CD14-positive monocyte (primary cell): ENCODE data around the gene IVNS1ABP. TPM values are rescaled to one million over a fixed set of nuclear protein-coding genes. Genes with fewer than 3 reads are reported as not detected.

ENCODE experiments used
- DNase-seq, 3 donors: peaks; one replicate each; pipeline ENCODE4 v3.0.0-alpha.2; 2011 to 2022
- H2AFZ ChIP-seq: 2 replicates; pipeline ENCODE4 v1.6.0; 2012; ENCODE audit warnings: mild to moderate bottlenecking, low read depth, low read length, inconsistent platforms; ENCODE audit not compliant: insufficient read depth, poor library complexity, severe bottlenecking
- H3K27ac ChIP-seq, 2 donors: 1 replicate in 1 of 2; 2 replicates in 1 of 2; pipeline ENCODE4 v1.5.1; 2012 to 2013; ENCODE audit warnings: low read length in 2 of 2, control low read depth in 1 of 2, inconsistent platforms in 1 of 2, low read depth in 1 of 2, mild to moderate bottlenecking in 1 of 2
- H3K27me3 ChIP-seq, 2 donors: one replicate each; pipeline versions ENCODE4 v1.6.0 to v1.6.1; 2011 to 2013; ENCODE audit warnings: low read length in 2 of 2; ENCODE audit not compliant: control insufficient read depth in 2 of 2, insufficient read depth in 2 of 2
- H3K36me3 ChIP-seq, 2 donors: replicated peaks in 1 of 2; 1 replicate in 1 of 2; 2 replicates in 1 of 2; pipeline versions ENCODE4 v1.5.1 to v1.6.1; 2012 to 2013; ENCODE audit warnings: low read length in 2 of 2, control low read depth in 1 of 2, inconsistent platforms in 1 of 2, mild to moderate bottlenecking in 1 of 2; ENCODE audit not compliant: insufficient read depth in 2 of 2, control insufficient read depth in 1 of 2
- H3K4me1 ChIP-seq, 2 donors: 1 replicate in 1 of 2; 2 replicates in 1 of 2; pipeline versions ENCODE4 v1.5.1 to v1.6.1; 2012 to 2013; ENCODE audit warnings: low read length in 2 of 2, control low read depth in 1 of 2, inconsistent platforms in 1 of 2, mild to moderate bottlenecking in 1 of 2, moderate library complexity in 1 of 2; ENCODE audit not compliant: insufficient read depth in 2 of 2, control insufficient read depth in 1 of 2
- H3K4me2 ChIP-seq: replicated peaks from 2 replicates; pipeline ENCODE3; 2012; ENCODE audit warnings: low read length, moderate library complexity, mild to moderate bottlenecking; ENCODE audit not compliant: poor library complexity, severe bottlenecking; ENCODE audit errors: extremely low read depth
- H3K4me3 ChIP-seq, 3 experiments: fragments of 200-600 bp in 1 of 3; sonication (generic) in 1 of 3; replicated peaks in 1 of 3; 1 replicate in 2 of 3; 2 replicates in 1 of 3; pipeline ENCODE4 v1.5.1; 2011 to 2013; ENCODE audit warnings: low read length in 3 of 3, mild to moderate bottlenecking in 3 of 3, control low read depth in 2 of 3, low read depth in 2 of 3, inconsistent platforms in 1 of 3, moderate library complexity in 1 of 3
- H3K79me2 ChIP-seq: 2 replicates; pipeline ENCODE4 v1.6.0; 2012; ENCODE audit warnings: mild to moderate bottlenecking, control low read depth, inconsistent platforms, low read length, moderate library complexity; ENCODE audit not compliant: insufficient read depth
- H3K9ac ChIP-seq: 2 replicates; pipeline ENCODE4 v1.6.0; 2017; ENCODE audit warnings: low read length, mild to moderate bottlenecking; ENCODE audit not compliant: insufficient read depth, poor library complexity, severe bottlenecking
- H3K9me3 ChIP-seq, 2 donors: replicated peaks in 1 of 2; 1 replicate in 1 of 2; 2 replicates in 1 of 2; pipeline versions ENCODE4 v1.5.1 to v1.6.1; 2012 to 2013; ENCODE audit warnings: low read length in 2 of 2, control low read depth in 1 of 2; ENCODE audit not compliant: control insufficient read depth in 1 of 2, insufficient read depth in 1 of 2
- H4K20me1 ChIP-seq: 2 replicates; pipeline ENCODE4 v1.6.0; 2012; ENCODE audit warnings: mild to moderate bottlenecking, low read length, control low read depth, moderate library complexity; ENCODE audit not compliant: insufficient read depth
- H3K27ac Mint-ChIP-seq, 7 donors: one replicate each; pipeline ENCODE4 v1.8.0; 2020; ENCODE audit warnings: mild to moderate bottlenecking in 7 of 7, mixed read lengths in 7 of 7, moderate library complexity in 6 of 7, inconsistent platforms in 2 of 7
- H3K27me3 Mint-ChIP-seq, 3 donors: one replicate each; pipeline ENCODE4 v1.8.0; 2021 to 2022; ENCODE audit warnings: low read depth in 3 of 3, mild to moderate bottlenecking in 3 of 3, mixed read lengths in 3 of 3, moderate library complexity in 3 of 3, inconsistent platforms in 1 of 3
- H3K36me3 Mint-ChIP-seq, 2 donors: one replicate each; pipeline ENCODE4 v1.8.0; 2020; ENCODE audit warnings: mixed read lengths in 2 of 2, inconsistent platforms in 1 of 2, mild to moderate bottlenecking in 1 of 2
- H3K4me1 Mint-ChIP-seq: one replicate; pipeline ENCODE4 v1.8.0; 2020; ENCODE audit warnings: mild to moderate bottlenecking, mixed read lengths
- H3K4me3 Mint-ChIP-seq, 2 donors: one replicate each; pipeline ENCODE4 v1.8.0; 2020; ENCODE audit warnings: mild to moderate bottlenecking in 2 of 2, mixed read lengths in 2 of 2, moderate library complexity in 1 of 2
- H3K9me3 Mint-ChIP-seq, 7 donors: one replicate each; pipeline ENCODE4 v1.8.0; 2020 to 2022; ENCODE audit warnings: mixed read lengths in 7 of 7, mild to moderate bottlenecking in 6 of 7, moderate library complexity in 6 of 7, inconsistent platforms in 2 of 7
- WGBS: methylation state at CpG from one replicate; pipeline ENCODE4 v1.1.5; 2013; ENCODE audit warnings: missing lambda C conversion rate; ENCODE audit not compliant: insufficient coverage; 5-methylcytosine and 5-hydroxymethylcytosine counted together
- intact Hi-C, 2 donors: fragments of 100-400 bp; cut with micrococcal nuclease; formaldehyde crosslinking; loops; one replicate each; pipeline versions ENCODE4 v1.15.0 to v1.15.1; 2023
- polyA plus RNA-seq, 3 donors: library from polyadenylated mRNA; depleted of rRNA in 1 of 3; unstranded in 2 of 3; stranded (reverse) in 1 of 3; fragments of 300-500 nt in 2 of 3; fragments of >200 nt in 1 of 3; fragmentation: Illumina TruSeq in 2 of 3; gene quantifications; 1 replicate in 2 of 3; 2 replicates in 1 of 3; pipeline ENCODE4 v1.2.3, GENCODE V29; 2012 to 2021
- TF ChIP-seq, protein P1 (sequence below): fragments of 200-600 bp; IDR thresholded peaks from one replicate; pipeline ENCODE4 v1.8.0; 2022; ENCODE audit warnings: antibody characterized with exemption, mild to moderate bottlenecking

IVNS1ABP gene
- polyA plus RNA-seq, 3 donors = 50.9 to 97.7 (median 69.2) TPM

DNA sequence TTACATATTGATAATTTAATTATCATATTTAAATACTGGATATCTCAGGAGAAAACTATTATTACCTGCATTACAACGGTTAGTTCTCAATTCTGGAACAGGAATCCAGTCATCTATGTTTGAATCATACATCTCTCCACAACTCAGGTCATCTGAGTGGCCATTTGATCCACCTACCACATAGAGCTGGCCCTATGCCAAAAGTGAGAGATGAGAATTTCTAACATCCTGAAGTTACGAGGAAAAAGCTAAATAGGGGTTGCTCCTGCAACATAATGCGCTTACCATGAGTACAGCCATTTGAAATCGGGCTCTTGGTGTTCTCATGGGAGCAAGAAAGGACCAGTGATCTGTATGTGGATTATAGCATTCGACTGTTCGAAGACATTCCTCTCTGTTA, 16.9 kb downstream of the IVNS1ABP start:
- no peaks in the 10 kb centered on the region for H3K27me3 ChIP-seq
- no peak overlapping the region for H3K4me2 ChIP-seq
- no peak overlapping the region for H2AFZ ChIP-seq
- H3K36me3 ChIP-seq = peaks cover 98 to 100% of the 10 kb centered on the region in 2 donors
- WGBS = 96% methylated on average over 3 of the region's 6 CpGs
- no peak overlapping the region for H3K27ac ChIP-seq
- intact Hi-C loops = no loop called here
- H3K79me2 ChIP-seq = peaks cover 6% of the 10 kb centered on the region
- TF ChIP-seq, protein P1, sequence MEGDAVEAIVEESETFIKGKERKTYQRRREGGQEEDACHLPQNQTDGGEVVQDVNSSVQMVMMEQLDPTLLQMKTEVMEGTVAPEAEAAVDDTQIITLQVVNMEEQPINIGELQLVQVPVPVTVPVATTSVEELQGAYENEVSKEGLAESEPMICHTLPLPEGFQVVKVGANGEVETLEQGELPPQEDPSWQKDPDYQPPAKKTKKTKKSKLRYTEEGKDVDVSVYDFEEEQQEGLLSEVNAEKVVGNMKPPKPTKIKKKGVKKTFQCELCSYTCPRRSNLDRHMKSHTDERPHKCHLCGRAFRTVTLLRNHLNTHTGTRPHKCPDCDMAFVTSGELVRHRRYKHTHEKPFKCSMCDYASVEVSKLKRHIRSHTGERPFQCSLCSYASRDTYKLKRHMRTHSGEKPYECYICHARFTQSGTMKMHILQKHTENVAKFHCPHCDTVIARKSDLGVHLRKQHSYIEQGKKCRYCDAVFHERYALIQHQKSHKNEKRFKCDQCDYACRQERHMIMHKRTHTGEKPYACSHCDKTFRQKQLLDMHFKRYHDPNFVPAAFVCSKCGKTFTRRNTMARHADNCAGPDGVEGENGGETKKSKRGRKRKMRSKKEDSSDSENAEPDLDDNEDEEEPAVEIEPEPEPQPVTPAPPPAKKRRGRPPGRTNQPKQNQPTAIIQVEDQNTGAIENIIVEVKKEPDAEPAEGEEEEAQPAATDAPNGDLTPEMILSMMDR = no peak
- no peak for DNase-seq
- Mint-ChIP-seq H3K4me1 (no peaks in the 10 kb centered on the region), H3K4me3 (no peak overlapping the region), H3K27me3 (no peaks in the 10 kb centered on the region), H3K36me3 (peaks cover 80 to 88% of the 10 kb centered on the region in 2 donors), H3K27ac (no peak overlapping the region), H3K9me3 (no peaks in the 10 kb centered on the region)
- no peak overlapping the region for H3K9ac ChIP-seq
- no peak overlapping the region for H3K4me3 ChIP-seq
- H4K20me1 ChIP-seq = peaks cover 63% of the 10 kb centered on the region
- no peaks in the 10 kb centered on the region for H3K9me3 ChIP-seq
- no peaks in the 10 kb centered on the region for H3K4me1 ChIP-seq

DNA sequence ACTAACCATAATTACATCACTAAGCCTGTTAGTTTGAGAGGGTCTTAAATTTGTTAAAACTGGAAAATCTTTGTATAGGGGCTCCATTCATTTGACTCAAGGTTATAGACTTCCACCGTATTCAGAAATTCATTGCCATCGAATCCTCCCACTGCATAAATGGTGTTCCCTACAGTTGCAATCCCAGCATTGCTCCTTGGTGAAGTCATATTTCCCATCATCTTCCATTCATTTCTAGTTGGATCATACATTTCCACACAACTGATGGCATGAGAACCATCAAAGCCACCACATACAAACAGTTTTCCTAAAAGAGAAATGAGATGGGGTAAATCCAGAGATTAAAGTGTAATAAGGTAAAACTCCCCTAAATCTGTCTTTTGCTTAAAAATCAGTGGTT, 19.1 kb downstream of the IVNS1ABP start:
- 83% methylated on average over 2 of the region's 2 CpGs for WGBS
- peaks cover 51% of the 10 kb centered on the region for H4K20me1 ChIP-seq
- no peak for DNase-seq
- no peak overlapping the region for H3K4me3 Mint-ChIP-seq
- H3K36me3 Mint-ChIP-seq = peaks cover 75 to 79% of the 10 kb centered on the region in 2 donors
- H3K9me3 ChIP-seq = no peaks in the 10 kb centered on the region
- no peak overlapping the region for H3K4me2 ChIP-seq
- H3K27ac Mint-ChIP-seq = no peak overlapping the region
- H3K27me3 ChIP-seq = no peaks in the 10 kb centered on the region
- TF ChIP-seq, protein P1 = no peak
- H3K36me3 ChIP-seq = peaks cover 87 to 95% of the 10 kb centered on the region in 2 donors
- intact Hi-C loops = no loop called here
- H2AFZ ChIP-seq = no peak overlapping the region
- H3K27ac ChIP-seq = no peak overlapping the region
- H3K27me3 Mint-ChIP-seq = no peaks in the 10 kb centered on the region
- peaks cover 3% of the 10 kb centered on the region for H3K4me1 Mint-ChIP-seq
- peaks cover 3% of the 10 kb centered on the region for H3K79me2 ChIP-seq
- H3K4me1 ChIP-seq = peaks cover 1 to 5% of the 10 kb centered on the region in 2 donors
- H3K9me3 Mint-ChIP-seq = no peaks in the 10 kb centered on the region
- H3K4me3 ChIP-seq = no peak overlapping the region
- no peak overlapping the region for H3K9ac ChIP-seq
